ENCODE data around the gene OR51B4.
"Not testable (repeated sequence)": the region's sequence is repeated elsewhere in the genome, so short reads cannot be mapped to it uniquely, and the experiment has no call there.

OR51B4 gene

GRCh38 chr11:5301846-5302245, at the start of gene OR51B4:
Gene OR51B4 (minus strand): TSS chr11:5301946. CDS start chr11:5301946, 0 bp downstream.
- in situ Hi-C loops (cut with MboI; ENCODE audit: low sequenced_read_pairs), result no loop called here

GRCh38 chr11:5351208-5351607, 49.5 kb upstream of the OR51B4 start, which contains the start of gene OR51B6:
Gene OR51B6 (plus strand): TSS chr11:5351508. CDS start chr11:5351508, 0 bp downstream.
- in situ Hi-C loops (cut with MboI; ENCODE audit: low sequenced_read_pairs), result no loop called here

DNA sequence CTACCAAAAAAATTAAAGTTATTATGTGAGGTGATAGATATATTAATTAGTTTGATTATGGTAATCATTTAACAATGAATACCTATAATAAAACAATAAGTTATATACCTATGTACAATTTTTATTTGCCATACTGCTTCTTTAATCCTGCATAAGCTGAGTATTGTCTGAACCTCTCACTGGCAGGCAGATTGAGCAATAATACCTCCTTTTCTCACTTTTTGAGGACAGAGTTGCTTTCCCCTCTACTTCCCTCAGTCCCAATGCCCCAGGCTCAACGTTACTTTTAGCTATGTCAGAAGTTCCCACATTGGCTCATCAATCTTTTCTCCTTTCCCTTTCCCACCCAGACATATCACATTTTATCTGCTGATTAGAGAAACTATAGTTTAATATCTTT, 47.8 kb upstream of the OR51B4 start:
- in situ Hi-C loops (cut with MboI; ENCODE audit: low sequenced_read_pairs), result no loop called here

- in situ Hi-C loops (cut with MboI; ENCODE audit: low sequenced_read_pairs), result no loop called here
Observed at GRCh38 chr11:5348551-5349194, 46.9 kb upstream of the OR51B4 start.

DNA sequence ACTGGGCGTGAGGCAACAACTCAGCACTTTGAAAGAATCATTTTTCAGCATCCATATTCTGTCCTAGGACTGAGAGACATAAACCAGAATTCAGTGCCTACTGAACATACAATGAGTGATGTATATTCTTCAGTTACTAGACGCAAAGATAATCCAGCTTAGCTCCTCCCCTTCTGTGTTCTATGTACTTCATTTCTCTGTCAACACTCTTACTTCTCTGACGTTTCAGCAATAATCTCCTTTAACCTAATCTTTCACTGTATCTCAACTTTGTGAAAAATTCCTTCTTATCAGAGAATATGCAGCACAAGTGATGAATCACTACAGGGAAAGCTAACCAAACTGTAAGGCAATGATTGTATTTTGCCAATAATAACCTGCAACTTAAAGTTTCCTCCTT, 44.1 kb upstream of the OR51B4 start:
- in situ Hi-C loops (cut with MboI; ENCODE audit: low sequenced_read_pairs), result no loop called here

DNA sequence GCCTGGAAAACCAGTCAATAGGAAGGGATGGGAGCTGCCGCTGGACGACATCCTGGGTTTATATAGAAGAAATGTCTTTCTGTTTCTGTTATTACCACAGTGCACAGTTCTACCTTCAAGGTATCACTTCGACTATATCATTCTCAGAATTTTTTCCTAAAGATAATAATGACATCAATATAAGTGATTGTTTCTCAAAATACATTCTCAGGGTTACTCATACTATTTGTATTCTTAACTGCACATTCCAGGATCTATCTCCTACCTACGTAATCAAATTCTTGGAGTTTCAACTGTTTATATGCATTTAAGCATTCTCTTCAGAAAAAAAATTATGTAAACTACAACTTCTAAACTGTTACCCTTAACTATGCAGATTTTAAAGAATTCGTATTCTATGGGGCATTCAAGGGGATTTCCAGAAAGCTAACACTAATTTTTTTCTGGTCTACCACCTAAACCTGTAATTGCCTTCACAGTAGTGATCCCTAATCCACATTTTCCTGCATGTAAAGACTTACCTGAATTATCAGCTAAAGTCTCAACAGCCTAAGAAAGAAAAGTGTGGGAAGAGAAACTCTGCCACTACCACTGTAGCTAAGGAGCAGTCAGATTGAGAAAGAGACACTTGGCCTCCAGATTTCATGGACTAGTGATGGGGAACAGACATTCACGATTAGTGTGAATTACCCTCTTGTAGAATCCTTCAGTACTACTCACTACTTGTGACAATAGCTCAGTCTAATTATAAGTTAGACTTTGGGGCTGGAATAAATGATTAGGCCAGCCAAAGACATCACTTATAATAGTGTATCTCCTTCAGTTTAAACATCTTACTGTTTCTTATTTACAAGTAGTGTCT, 42.0 kb upstream of the OR51B4 start, which contains the start of gene OR51B5:
TSS of gene OR51B5 (minus strand) at position 51 of the 862 bp plus-strand sequence. CDS start at position 51, 0 bp downstream.
- in situ Hi-C loops (cut with MboI; ENCODE audit: low sequenced_read_pairs), result no loop called here

- in situ Hi-C loops (cut with MboI; ENCODE audit: low sequenced_read_pairs), result no loop called here
Observed at GRCh38 chr11:5339771-5340322, 38.1 kb upstream of the OR51B4 start.

GRCh38 chr11:5337253-5337652, 35.5 kb upstream of the OR51B4 start:
- in situ Hi-C loops (cut with MboI; ENCODE audit: low sequenced_read_pairs), result not testable (repeated sequence)

GRCh38 chr11:5336331-5336730, 34.6 kb upstream of the OR51B4 start:
- in situ Hi-C loops (cut with MboI; ENCODE audit: low sequenced_read_pairs), result no loop called here

- in situ Hi-C loops (cut with MboI; ENCODE audit: low sequenced_read_pairs), result no loop called here
Observed at GRCh38 chr11:5335170-5335569, 33.4 kb upstream of the OR51B4 start.

GRCh38 chr11:5324197-5324596, 22.5 kb upstream of the OR51B4 start, which contains the start of gene OR51B2:
Gene OR51B2 (minus strand): TSS chr11:5324297. CDS start chr11:5324297, 0 bp downstream.
- in situ Hi-C loops (cut with MboI; ENCODE audit: low sequenced_read_pairs), result no loop called here

GRCh38 chr11:5317292-5317691, 15.5 kb upstream of the OR51B4 start:
- in situ Hi-C loops (cut with MboI; ENCODE audit: low sequenced_read_pairs), result no loop called here

DNA sequence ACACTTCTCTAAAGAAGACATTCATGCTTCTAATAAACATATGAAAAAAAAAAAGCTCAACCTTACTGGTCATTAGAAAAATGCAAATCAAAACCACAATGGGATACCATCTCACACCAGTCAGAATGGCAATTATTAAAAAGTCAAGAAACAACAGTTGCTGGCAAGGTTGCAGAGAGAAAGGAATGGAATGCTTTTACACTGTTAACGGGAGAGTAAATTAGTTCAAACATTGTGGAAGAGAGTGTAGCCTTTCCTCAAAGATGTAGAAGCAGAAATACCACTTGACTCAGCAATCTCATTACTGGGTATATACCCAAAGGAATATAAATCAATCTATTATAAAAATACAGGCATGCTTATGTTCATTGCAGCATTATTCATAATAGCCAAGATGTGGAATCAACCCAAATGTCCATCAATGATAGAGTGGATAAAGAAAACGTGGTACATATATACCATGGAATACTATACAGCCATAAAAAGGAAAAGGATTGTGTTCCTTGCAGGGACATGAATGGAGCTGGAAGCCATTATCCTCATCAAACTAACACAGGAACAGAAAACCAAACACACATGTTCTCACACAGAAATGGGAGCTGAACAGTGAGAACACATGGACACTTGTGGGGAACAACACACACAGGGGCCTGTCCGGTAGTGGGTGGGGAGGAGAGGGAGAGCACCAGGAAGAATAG, 11.7 kb upstream of the OR51B4 start:
- in situ Hi-C loops (cut with MboI; ENCODE audit: low sequenced_read_pairs), result not testable (repeated sequence)

- in situ Hi-C loops (cut with MboI; ENCODE audit: low sequenced_read_pairs), result no loop called here
Observed at GRCh38 chr11:5310423-5310822, 8.7 kb upstream of the OR51B4 start.

DNA sequence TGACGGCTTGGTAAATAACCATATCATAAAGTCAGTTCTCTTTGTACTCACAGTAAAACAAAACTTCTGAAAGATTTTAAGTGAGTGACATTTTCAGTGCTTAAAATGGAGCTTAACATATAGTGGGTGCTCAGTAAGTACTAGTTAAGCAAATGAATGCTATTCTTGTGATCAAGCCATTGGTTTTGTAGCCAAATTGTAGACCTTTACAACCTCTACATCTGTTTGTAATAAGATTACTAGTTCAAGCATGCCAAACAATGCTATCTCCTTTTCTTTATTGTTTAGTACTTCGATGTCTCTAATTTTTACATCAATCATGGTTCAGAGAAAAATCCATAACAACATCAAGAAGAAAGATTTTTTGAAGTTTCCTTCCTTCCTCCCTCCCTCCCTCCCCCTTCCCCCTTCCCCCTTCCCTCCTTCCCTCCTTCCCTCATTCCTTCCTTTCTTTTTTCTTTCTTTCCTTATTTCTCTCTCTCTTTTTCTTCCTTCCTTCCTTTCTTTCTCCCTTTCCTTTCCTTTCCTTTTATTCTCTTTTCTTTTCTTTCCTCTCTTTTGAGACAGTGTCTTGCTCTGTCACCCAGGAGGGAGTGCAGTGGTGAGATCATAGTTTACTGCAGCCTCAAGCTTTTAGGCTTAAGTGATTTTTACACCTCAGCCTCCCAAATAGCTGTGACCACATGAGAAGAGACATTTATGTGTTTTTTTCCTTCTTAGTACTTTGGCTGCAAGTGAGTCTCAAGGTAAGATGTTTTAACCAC, 5.7 kb upstream of the OR51B4 start:
- in situ Hi-C loops (cut with MboI; ENCODE audit: low sequenced_read_pairs), result no loop called here

DNA sequence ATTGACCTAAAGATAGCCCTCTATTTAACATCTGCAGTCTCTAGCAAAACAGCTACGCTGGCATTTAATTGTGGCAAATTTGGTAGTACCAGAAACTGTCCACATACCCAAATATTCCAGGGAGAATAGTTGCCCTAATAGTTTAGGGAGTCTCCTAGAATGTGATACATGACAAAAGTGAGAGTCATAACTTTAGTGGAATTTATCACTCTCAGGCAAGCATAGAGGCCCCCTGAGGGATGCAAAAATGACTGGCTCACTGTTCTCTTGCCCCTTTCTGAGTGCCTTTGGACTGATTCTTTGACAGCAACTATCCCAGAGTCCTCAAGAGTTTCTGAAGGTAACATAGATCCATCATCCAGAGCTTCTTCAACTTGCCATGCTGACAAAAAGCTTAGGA, 2.3 kb upstream of the OR51B4 start:
- in situ Hi-C loops (cut with MboI; ENCODE audit: low sequenced_read_pairs), result no loop called here

- in situ Hi-C loops (cut with MboI; ENCODE audit: low sequenced_read_pairs), result no loop called here
Observed at GRCh38 chr11:5303626-5304025, 1.9 kb upstream of the OR51B4 start.

DNA sequence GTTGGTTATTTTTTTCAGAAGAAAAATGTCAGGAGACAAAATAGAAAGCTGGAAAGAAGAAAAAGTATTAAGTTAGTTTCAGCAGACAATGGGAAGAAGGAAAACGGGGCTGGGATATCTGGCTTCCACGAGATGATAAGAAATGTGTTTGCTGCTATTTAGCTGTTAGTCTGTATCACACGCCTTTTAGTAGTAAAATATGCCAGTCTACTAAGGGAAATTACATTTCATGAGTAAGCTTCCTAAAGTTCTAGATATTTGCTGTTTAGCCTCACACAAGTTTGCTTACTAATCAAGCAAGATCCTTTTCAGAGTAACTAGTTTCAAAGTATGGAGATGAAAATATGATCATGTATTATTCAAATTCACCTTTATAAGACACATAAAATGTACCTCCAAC, 1.5 kb downstream of the OR51B4 start:
- in situ Hi-C loops (cut with MboI; ENCODE audit: low sequenced_read_pairs), result no loop called here

- in situ Hi-C loops (cut with MboI; ENCODE audit: low sequenced_read_pairs), result no loop called here
Observed at GRCh38 chr11:5298451-5298850, 3.3 kb downstream of the OR51B4 start.

DNA sequence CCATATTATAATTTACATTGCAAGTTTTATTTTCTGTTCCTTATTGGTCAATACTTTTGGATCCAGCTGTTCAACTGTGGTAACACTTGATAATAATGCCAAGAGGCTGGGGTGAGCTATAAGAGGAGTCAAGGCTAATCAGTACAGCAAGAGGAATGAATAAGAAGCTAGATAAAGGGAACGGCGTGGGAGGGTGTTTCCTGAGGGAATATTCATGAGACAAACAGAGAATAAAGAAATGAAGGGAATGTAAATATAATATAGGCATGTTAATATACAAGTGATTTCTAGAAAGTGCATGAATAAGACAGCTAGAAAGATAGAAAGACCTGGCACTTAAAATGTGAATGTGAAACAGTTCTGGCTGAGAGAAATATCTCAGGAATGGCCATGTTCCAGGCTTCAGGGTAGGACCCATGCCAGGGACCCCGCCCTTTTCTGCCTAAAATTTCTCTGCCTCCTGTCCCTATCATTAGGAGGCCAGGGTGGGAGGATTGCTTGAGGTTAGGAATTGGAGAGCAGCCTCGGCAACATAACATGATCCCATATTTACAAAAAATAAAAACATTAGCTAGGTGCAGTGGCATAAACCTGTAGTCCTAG, 3.9 kb downstream of the OR51B4 start:
- in situ Hi-C loops (cut with MboI; ENCODE audit: low sequenced_read_pairs), result no loop called here

Data from HL-60/S4 treated with retinoic acid at 250 ng/mL for 4 days and 3 days (cell line).